Activated CD8-positive, alpha-beta T cell treated with anti-CD3 and anti-CD28 coated beads for 36 hours (primary cell): ENCODE data around the gene ITPKA. TPM values are rescaled to one million over a fixed set of nuclear protein-coding genes. Genes with fewer than 3 reads are reported as not detected.
A peak's percentile ranks its signal among the peaks of the same experiment; 100 is the strongest.

Experiments
- ATAC-seq: fragments of 200-7000 bp; cut with Tn5 transposase; one replicate; pipeline ENCODE4 v1.10.0; 2021; ENCODE audit warnings: mild to moderate bottlenecking, moderate library complexity
- CTCF ChIA-PET: fragments of 350-600 bp; sonication (Branson Sonifier 250); formaldehyde crosslinking; loops from one replicate; lab custom pipeline; 2021; ENCODE audit warnings: antibody characterized with exemption; lab: Charles Lee
- POLR2A ChIA-PET: fragments of 350-600 bp; sonication (Branson Sonifier 250); formaldehyde crosslinking; loops from one replicate; lab custom pipeline; 2021; ENCODE audit warnings: antibody characterized with exemption; lab: Charles Lee
- DNase-seq: peaks from one replicate; pipeline ENCODE4 v3.0.0-alpha.2; 2020
- H3K27ac Mint-ChIP-seq: one replicate; pipeline ENCODE4 v1.8.0; 2021; ENCODE audit warnings: mild to moderate bottlenecking, mixed read lengths
- H3K27me3 Mint-ChIP-seq: one replicate; pipeline ENCODE4 v1.8.0; 2021; ENCODE audit warnings: mixed read lengths
- H3K36me3 Mint-ChIP-seq: one replicate; pipeline ENCODE4 v1.8.0; 2021; ENCODE audit warnings: low read depth, mixed read lengths
- H3K4me1 Mint-ChIP-seq: one replicate; pipeline ENCODE4 v1.8.0; 2021; ENCODE audit warnings: low read depth, mixed read lengths
- H3K4me3 Mint-ChIP-seq: one replicate; pipeline ENCODE4 v1.8.0; 2021; ENCODE audit warnings: mild to moderate bottlenecking, moderate library complexity, mixed read lengths
- H3K9me3 Mint-ChIP-seq: one replicate; pipeline ENCODE4 v1.8.0; 2021; ENCODE audit warnings: mixed read lengths
- CTCF ChIP-seq: fragments of 200-600 bp; IDR thresholded peaks from one replicate; pipeline ENCODE4 v1.8.0; 2022; ENCODE audit warnings: antibody characterized with exemption, mild to moderate bottlenecking
- intact Hi-C: fragments of 100-400 bp; cut with micrococcal nuclease; formaldehyde crosslinking; loops from one replicate; pipeline ENCODE4 v1.10.0; 2022
- total RNA-seq, 2 experiments: library from RNA; stranded (reverse); gene quantifications; one replicate each; pipeline ENCODE4 v1.2.3, GENCODE V29; 2021

Gene ITPKA
- total RNA-seq, 2 experiments from 2014 or later: 4.7 to 6.1 TPM

- Mint-ChIP-seq H3K4me1 (peaks cover 24% of the 10 kb centered on the region), H3K27me3 (peaks cover 4% of the 10 kb centered on the region), H3K27ac (peak overlapping the region; percentile 50), H3K9me3 (no peaks in the 10 kb centered on the region), H3K36me3 (peaks cover 31% of the 10 kb centered on the region), H3K4me3 (peak overlapping the region; percentile 34)
- no peak for TF ChIP-seq CTCF
- intact Hi-C loops: no loop called here
- peak; percentile 88 for ATAC-seq
- ChIA-PET POLR2A (interaction anchor here (0.9 to 2.2 kb wide), 4 partner anchors 10 to 140 kb away, joined by 3 to 9 read pairs (median 4); no protein-coding TSS in a partner anchor), CTCF (interaction anchor here (1.0 kb wide), 1 partner anchor 16 kb away, joined by 3 read pairs; no protein-coding TSS in a partner anchor)
- peak; percentile 82 for DNase-seq
These were observed 10.6 kb upstream of the ITPKA start for GRCh38 chr15:41483115-41483514.

- DNase-seq (peak; percentile 46), ATAC-seq (peak; percentile 45)
- no peaks in the 10 kb centered on the region for H3K9me3 Mint-ChIP-seq
- peaks cover 4% of the 10 kb centered on the region for H3K27me3 Mint-ChIP-seq
- H3K27ac Mint-ChIP-seq: peak overlapping the region; percentile 50
- ChIA-PET POLR2A (interaction anchor here (0.9 to 2.2 kb wide), 4 partner anchors 10 to 139 kb away, joined by 3 to 9 read pairs (median 5); no protein-coding TSS in a partner anchor), CTCF (interaction anchor here (1.0 to 1.7 kb wide), 2 partner anchors 16 to 18 kb away, joined by 3 to 8 read pairs; no protein-coding TSS in a partner anchor)
- no peak for TF ChIP-seq CTCF
- peak overlapping the region; percentile 34 for H3K4me3 Mint-ChIP-seq
- peaks cover 28% of the 10 kb centered on the region for H3K36me3 Mint-ChIP-seq
- H3K4me1 Mint-ChIP-seq: peaks cover 27% of the 10 kb centered on the region
- intact Hi-C loops: no loop called here
These were observed 10.2 kb upstream of the ITPKA start for GRCh38 chr15:41483519-41483918.

- H3K27ac Mint-ChIP-seq: no peak overlapping the region
- ATAC-seq: no peak
- CTCF ChIA-PET: interaction anchor here (1.4 to 1.7 kb wide), 2 partner anchors 20 to 26 kb away, joined by 3 to 8 read pairs; no protein-coding TSS in a partner anchor
These were observed 8.6 kb upstream of the ITPKA start for GRCh38 chr15:41484937-41485625.

GRCh38 chr15:41486286-41486685, 7.4 kb upstream of the ITPKA start:
- Mint-ChIP-seq H3K36me3 (peaks cover 6% of the 10 kb centered on the region), H3K27me3 (peaks cover 7% of the 10 kb centered on the region), H3K4me1 (peaks cover 44% of the 10 kb centered on the region), H3K9me3 (no peaks in the 10 kb centered on the region), H3K4me3 (no peak overlapping the region), H3K27ac (no peak overlapping the region)
- ChIA-PET POLR2A (interaction anchor here (1.3 kb wide), 1 partner anchor 10 kb away, joined by 3 read pairs; no protein-coding TSS in a partner anchor), CTCF (interaction anchor here (1.4 kb wide), 1 partner anchor 20 kb away, joined by 7 read pairs; no protein-coding TSS in a partner anchor)
- TF ChIP-seq CTCF: no peak
- ATAC-seq: no peak
- intact Hi-C loops: no loop called here
- no peak for DNase-seq

More at GRCh38 chr15:41484937-41485625, 8.6 kb upstream of the ITPKA start:
- Mint-ChIP-seq H3K4me1 (peaks cover 34% of the 10 kb centered on the region), H3K36me3 (peaks cover 17% of the 10 kb centered on the region), H3K27me3 (peaks cover 4% of the 10 kb centered on the region), H3K9me3 (no peaks in the 10 kb centered on the region), H3K4me3 (no peak overlapping the region)
- no peak for TF ChIP-seq CTCF
- no peak for DNase-seq
- POLR2A ChIA-PET: interaction anchor here (2.0 to 2.2 kb wide), 2 partner anchors 8 to 19 kb away, joined by 6 to 9 read pairs; no protein-coding TSS in a partner anchor
- intact Hi-C loops: no loop called here

GRCh38 chr15:41487381-41487780, 6.3 kb upstream of the ITPKA start:
- H3K4me1 Mint-ChIP-seq: peaks cover 51% of the 10 kb centered on the region
- ATAC-seq (no peak), DNase-seq (no peak)
- POLR2A ChIA-PET: interaction anchor here (0.7 to 1.3 kb wide), 2 partner anchors 9 to 84 kb away, joined by 3 read pairs; no protein-coding TSS in a partner anchor
- H3K4me3 Mint-ChIP-seq: no peak overlapping the region
- CTCF ChIA-PET: interaction anchor here (1.4 kb wide), 1 partner anchor 21 kb away, joined by 7 read pairs; no protein-coding TSS in a partner anchor
- no peak for TF ChIP-seq CTCF
- H3K9me3 Mint-ChIP-seq: no peaks in the 10 kb centered on the region
- peaks cover 14% of the 10 kb centered on the region for H3K27me3 Mint-ChIP-seq
- no peak overlapping the region for H3K27ac Mint-ChIP-seq
- intact Hi-C loops: no loop called here
- H3K36me3 Mint-ChIP-seq: peaks cover 3% of the 10 kb centered on the region
